ENCODE results near the gene PATJ. TPM values are rescaled to one million over a fixed set of nuclear protein-coding genes. Genes with fewer than 3 reads are reported as not detected.
A peak's percentile ranks its signal among the peaks of the same experiment; 100 is the strongest.
"Not testable (repeated sequence)": the region's sequence is repeated elsewhere in the genome, so short reads cannot be mapped to it uniquely, and the experiment has no call there.

Gene PATJ
- total and polyA plus RNA-seq, 2 of the 13 experiments (the other 11 are each of a cell fraction or from before 2014, with no cell fraction given) = 6.2 to 16.8 TPM

DNA sequence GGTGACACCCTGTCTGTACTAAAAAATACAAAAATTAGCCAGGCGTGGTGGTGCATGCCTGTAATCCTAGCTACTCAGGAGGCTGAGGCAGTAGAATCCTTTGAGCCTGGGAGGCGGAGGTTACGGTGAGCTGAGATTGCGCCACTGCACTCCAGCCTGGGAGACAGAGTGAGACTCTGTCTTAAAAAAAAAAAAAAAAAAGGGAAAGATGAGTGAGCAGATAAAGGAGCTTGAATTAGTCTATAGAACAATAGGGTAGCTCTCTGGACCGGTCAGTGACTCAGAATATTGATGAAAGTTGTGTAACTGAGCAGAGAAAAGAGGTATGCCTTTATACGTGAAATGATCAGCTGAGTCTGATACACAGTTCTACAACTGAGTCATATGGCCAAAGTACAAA is 95.3 kb downstream of the PATJ start:
- H4K20me1 ChIP-seq (ENCODE audit: insufficient read depth, low read length); H3K4me1 ChIP-seq (ENCODE audit: insufficient read depth, low read length); H3K4me2 ChIP-seq (ENCODE audit: low read depth, low read length); H3K79me2 ChIP-seq (ENCODE audit: insufficient read depth, low read length); in situ Hi-C loops (cut with HindIII; ENCODE audit: extremely low pct_ligation_motif_present, low pct_unique_long_range_greater_than_20kb); FAIRE-seq; H3K27ac ChIP-seq (ENCODE audit: extremely low read length, insufficient read depth, low read length); H3K4me3 ChIP-seq (replicated peaks in 1 of 3; ENCODE audit: insufficient read depth in 1 of 3, low read depth in 2 of 3, low read length in 3 of 3); H2AFZ ChIP-seq (ENCODE audit: low read length); intact Hi-C loops (cut with micrococcal nuclease; ENCODE audit: unreplicated experiment); H3K36me3 ChIP-seq (replicated peaks in 1 of 2; ENCODE audit: control insufficient read depth in 1 of 2, insufficient read depth in 2 of 2, low read length in 2 of 2); H3K9ac ChIP-seq (ENCODE audit: insufficient read depth, low read depth, low read length); BruUV-seq (replicated peaks); H3K9me3 ChIP-seq (ENCODE audit: low read length); H3K27me3 ChIP-seq (ENCODE audit: control insufficient read depth in 1 of 2, insufficient read depth in 2 of 2, low read length in 2 of 2); CTCF ChIA-PET (ENCODE audit: low intra/inter-chr PET ratio, low total read pairs); POLR2A ChIA-PET; TF ChIP-seq CREM (CRISPR knock-in tag; IDR thresholded peaks at IDR 0.05); EP300 (CRISPR knock-in tag; IDR thresholded peaks at IDR 0.05; ENCODE audit: borderline replicate concordance); SOX6 (IDR thresholded peaks at IDR 0.05): not testable (repeated sequence)
- ATAC-seq (peak; percentile 77), DNase-seq (ENCODE audit: low spot score) (peak; percentile 61)
- WGBS (ENCODE audit: low lambda C conversion rate) = 65% methylated on average over 6 of the region's 6 CpGs
- 0 out of 2 replicates have a peak, but pooled peaks have one; percentile 41 for TF ChIP-seq CREM (IDR thresholded peaks at IDR 0.05)
- TF ChIP-seq, protein P1, sequence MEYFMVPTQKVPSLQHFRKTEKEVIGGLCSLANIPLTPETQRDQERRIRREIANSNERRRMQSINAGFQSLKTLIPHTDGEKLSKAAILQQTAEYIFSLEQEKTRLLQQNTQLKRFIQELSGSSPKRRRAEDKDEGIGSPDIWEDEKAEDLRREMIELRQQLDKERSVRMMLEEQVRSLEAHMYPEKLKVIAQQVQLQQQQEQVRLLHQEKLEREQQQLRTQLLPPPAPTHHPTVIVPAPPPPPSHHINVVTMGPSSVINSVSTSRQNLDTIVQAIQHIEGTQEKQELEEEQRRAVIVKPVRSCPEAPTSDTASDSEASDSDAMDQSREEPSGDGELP (IDR thresholded peaks at IDR 0.05; ENCODE audit: borderline replicate concordance, low read depth) = peak; percentile 68; the same call in 1 of the 2 replicates
- TF ChIP-seq SOX13 (IDR thresholded peaks at IDR 0.05) = peak; percentile 75; the same call in 1 of the 2 replicates
- TF ChIP-seq SOX13 (CRISPR knock-in tag; conservative IDR thresholded peaks at IDR 0.05 in 1 of 2, IDR thresholded peaks at IDR 0.05 in 1 of 2) = peak in 1 of 2 experiments; percentile 74; a peak in 2 of 4 replicates
- peak; percentile 43; the same call in 1 of the 2 replicates for TF ChIP-seq JUNB (CRISPR knock-in tag; IDR thresholded peaks at IDR 0.05; ENCODE audit: borderline replicate concordance)
- peak; percentile 83 for TF ChIP-seq SOX5 (CRISPR knock-in tag; IDR thresholded peaks at IDR 0.05; ENCODE audit: borderline replicate concordance)
- peak in 1 of 2 experiments; percentile 56; a peak in 2 of 4 replicates for TF ChIP-seq EP300 (IDR thresholded peaks at IDR 0.05; ENCODE audit: low read depth in 2 of 2, low read length in 2 of 2)
- TF ChIP-seq FOSL2 (CRISPR knock-in tag; IDR thresholded peaks at IDR 0.05) = peak; percentile 81
- peak; percentile 67 for TF ChIP-seq CEBPG (CRISPR knock-in tag; IDR thresholded peaks at IDR 0.05)
- TF ChIP-seq SOX6 (CRISPR knock-in tag; IDR thresholded peaks at IDR 0.05) = peak; percentile 54; the same call in 1 of the 2 replicates
- TF ChIP-seq, protein P2, sequence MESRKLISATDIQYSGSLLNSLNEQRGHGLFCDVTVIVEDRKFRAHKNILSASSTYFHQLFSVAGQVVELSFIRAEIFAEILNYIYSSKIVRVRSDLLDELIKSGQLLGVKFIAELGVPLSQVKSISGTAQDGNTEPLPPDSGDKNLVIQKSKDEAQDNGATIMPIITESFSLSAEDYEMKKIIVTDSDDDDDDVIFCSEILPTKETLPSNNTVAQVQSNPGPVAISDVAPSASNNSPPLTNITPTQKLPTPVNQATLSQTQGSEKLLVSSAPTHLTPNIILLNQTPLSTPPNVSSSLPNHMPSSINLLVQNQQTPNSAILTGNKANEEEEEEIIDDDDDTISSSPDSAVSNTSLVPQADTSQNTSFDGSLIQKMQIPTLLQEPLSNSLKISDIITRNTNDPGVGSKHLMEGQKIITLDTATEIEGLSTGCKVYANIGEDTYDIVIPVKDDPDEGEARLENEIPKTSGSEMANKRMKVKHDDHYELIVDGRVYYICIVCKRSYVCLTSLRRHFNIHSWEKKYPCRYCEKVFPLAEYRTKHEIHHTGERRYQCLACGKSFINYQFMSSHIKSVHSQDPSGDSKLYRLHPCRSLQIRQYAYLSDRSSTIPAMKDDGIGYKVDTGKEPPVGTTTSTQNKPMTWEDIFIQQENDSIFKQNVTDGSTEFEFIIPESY (CRISPR knock-in tag; IDR thresholded peaks at IDR 0.05) = peak; percentile 95
- peak; percentile 80; the same call in 1 of the 2 replicates for TF ChIP-seq KDM1A (CRISPR knock-in tag; IDR thresholded peaks at IDR 0.05)
- TF ChIP-seq, protein P3, sequence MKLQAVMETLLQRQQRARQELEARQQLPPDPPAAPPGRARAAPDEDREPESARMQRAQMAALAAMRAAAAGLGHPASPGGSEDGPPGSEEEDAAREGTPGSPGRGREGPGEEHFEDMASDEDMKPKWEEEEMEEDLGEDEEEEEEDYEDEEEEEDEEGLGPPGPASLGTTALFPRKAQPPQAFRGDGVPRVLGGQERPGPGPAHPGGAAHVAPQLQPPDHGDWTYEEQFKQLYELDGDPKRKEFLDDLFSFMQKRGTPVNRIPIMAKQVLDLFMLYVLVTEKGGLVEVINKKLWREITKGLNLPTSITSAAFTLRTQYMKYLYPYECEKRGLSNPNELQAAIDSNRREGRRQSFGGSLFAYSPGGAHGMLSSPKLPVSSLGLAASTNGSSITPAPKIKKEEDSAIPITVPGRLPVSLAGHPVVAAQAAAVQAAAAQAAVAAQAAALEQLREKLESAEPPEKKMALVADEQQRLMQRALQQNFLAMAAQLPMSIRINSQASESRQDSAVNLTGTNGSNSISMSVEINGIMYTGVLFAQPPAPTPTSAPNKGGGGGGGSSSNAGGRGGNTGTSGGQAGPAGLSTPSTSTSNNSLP (IDR thresholded peaks at IDR 0.05; ENCODE audit: low read depth, low read length) = peak; percentile 50; the same call in 1 of the 2 replicates
- 0 out of 2 replicates have a peak, but pooled peaks have one; percentile 53 for TF ChIP-seq RCOR2 (CRISPR knock-in tag; IDR thresholded peaks at IDR 0.05)
- TF ChIP-seq ZMYM2 (CRISPR knock-in tag; IDR thresholded peaks at IDR 0.05) = peak; percentile 85; the same call in 1 of the 2 replicates
